HFFc6 (cell line): ENCODE results near the gene NEMP2. TPM values are rescaled to one million over a fixed set of nuclear protein-coding genes. Genes with fewer than 3 reads are reported as not detected.

Source experiments
- DNase-seq: peaks from one replicate; pipeline ENCODE4 v3.0.0-alpha.2; 2018
- H3K27ac Mint-ChIP-seq: 2 replicates; pipeline ENCODE4 v1.8.0; 2020; ENCODE audit warnings: mild to moderate bottlenecking, mixed read lengths
- H3K27me3 Mint-ChIP-seq: 2 replicates; pipeline ENCODE4 v1.8.0; 2021; ENCODE audit warnings: mild to moderate bottlenecking, moderate library complexity, mixed read lengths; ENCODE audit not compliant: insufficient read depth
- H3K36me3 Mint-ChIP-seq: 2 replicates; pipeline ENCODE4 v1.8.0; 2021; ENCODE audit warnings: low read depth, mixed read lengths
- H3K4me1 Mint-ChIP-seq: 2 replicates; pipeline ENCODE4 v1.8.0; 2020; ENCODE audit warnings: low read depth, mixed read lengths
- H3K4me3 Mint-ChIP-seq: 2 replicates; pipeline ENCODE4 v1.8.0; 2020; ENCODE audit warnings: mild to moderate bottlenecking, moderate library complexity, mixed read lengths
- H3K9me3 Mint-ChIP-seq: 2 replicates; pipeline ENCODE4 v1.8.0; 2020; ENCODE audit warnings: mild to moderate bottlenecking, mixed read lengths
- total RNA-seq, 6 experiments: library from RNA; stranded (reverse); fragmentation: NEBNext Ultra II Directional; extraction: Animal tissue kit (Norgen Biotek cat#: 25700); gene quantifications; 2 replicates in 1 of 6; 3 replicates in 5 of 6; pipeline ENCODE4 v1.2.3, GENCODE V29; 2021
- TF ChIP-seq, protein P1 (sequence below): fragments of 200-600 bp; sonication (generic); IDR thresholded peaks from 2 replicates; pipeline ENCODE4 v1.5.0; 2021; ENCODE audit warnings: antibody characterized with exemption, mild to moderate bottlenecking

The NEMP2 gene
- total RNA-seq, 6 experiments from 2014 or later: 1.5 to 7.4 (median 6.5) TPM

DNA sequence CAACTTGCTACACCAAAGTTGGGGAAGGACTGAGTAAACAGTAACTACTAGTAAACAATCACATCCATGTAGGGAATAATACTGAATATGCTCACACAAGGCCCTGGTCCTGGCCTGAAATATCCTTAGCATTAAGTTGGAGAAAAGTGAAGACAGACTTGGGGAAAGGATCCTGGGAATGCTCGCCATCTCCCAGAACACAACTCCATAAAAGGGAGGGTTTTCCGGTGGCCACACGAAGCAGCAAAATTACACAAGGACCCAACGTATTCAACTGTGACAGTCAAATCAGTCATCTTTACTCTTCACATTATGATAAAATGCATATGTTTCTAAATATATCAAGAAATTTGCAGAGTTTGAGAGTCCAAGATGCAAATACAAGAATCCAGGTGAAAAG lies 7.3 kb downstream of the NEMP2 start:
- no peaks in the 10 kb centered on the region for H3K36me3 Mint-ChIP-seq
- H3K4me3 Mint-ChIP-seq: no peak overlapping the region
- no peak overlapping the region for H3K27ac Mint-ChIP-seq
- peaks cover 2% of the 10 kb centered on the region; the same call in 1 of the 2 replicates for H3K27me3 Mint-ChIP-seq
- DNase-seq: no peak
- TF ChIP-seq, protein P1, sequence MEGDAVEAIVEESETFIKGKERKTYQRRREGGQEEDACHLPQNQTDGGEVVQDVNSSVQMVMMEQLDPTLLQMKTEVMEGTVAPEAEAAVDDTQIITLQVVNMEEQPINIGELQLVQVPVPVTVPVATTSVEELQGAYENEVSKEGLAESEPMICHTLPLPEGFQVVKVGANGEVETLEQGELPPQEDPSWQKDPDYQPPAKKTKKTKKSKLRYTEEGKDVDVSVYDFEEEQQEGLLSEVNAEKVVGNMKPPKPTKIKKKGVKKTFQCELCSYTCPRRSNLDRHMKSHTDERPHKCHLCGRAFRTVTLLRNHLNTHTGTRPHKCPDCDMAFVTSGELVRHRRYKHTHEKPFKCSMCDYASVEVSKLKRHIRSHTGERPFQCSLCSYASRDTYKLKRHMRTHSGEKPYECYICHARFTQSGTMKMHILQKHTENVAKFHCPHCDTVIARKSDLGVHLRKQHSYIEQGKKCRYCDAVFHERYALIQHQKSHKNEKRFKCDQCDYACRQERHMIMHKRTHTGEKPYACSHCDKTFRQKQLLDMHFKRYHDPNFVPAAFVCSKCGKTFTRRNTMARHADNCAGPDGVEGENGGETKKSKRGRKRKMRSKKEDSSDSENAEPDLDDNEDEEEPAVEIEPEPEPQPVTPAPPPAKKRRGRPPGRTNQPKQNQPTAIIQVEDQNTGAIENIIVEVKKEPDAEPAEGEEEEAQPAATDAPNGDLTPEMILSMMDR: no peak
- no peaks in the 10 kb centered on the region for H3K9me3 Mint-ChIP-seq
- H3K4me1 Mint-ChIP-seq: peaks cover 26% of the 10 kb centered on the region; the same call in 1 of the 2 replicates

DNA sequence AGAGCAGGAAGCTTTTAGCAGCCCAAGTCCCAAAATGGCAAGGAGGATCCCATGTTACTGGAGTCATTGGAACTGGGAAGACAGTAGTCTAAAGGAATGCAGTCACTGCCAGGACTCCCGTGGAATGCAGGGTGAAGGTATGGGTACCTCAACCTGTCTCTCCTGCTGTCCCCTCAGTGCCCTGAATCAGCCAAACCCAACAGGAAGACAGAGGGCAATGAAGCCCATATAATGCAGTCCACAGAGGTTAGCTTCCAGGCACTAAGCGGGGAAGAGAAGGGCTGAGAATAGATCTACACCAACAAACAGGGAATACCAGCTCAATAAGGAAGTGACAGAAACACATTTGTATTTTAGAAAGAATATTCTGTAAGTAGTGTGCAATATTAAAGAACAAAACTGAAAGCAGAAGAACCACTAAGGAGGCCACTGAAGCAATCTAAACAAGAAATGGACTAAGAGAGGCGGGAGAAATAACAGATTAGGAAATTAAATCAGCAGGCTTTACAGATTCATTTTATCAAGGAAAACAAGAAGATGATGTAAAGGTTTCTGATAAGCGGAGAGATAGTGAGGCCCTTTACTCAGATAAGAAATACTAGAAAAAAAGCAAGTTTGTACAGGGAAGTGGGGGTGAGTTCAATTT lies 8.3 kb downstream of the NEMP2 start:
- Mint-ChIP-seq H3K4me1 (peaks cover 21% of the 10 kb centered on the region; the same call in 1 of the 2 replicates), H3K27me3 (peaks cover 2% of the 10 kb centered on the region; the same call in 1 of the 2 replicates), H3K36me3 (no peaks in the 10 kb centered on the region), H3K4me3 (no peak overlapping the region), H3K27ac (no peak overlapping the region), H3K9me3 (no peaks in the 10 kb centered on the region)
- TF ChIP-seq, protein P1: no peak
- DNase-seq: no peak

DNA sequence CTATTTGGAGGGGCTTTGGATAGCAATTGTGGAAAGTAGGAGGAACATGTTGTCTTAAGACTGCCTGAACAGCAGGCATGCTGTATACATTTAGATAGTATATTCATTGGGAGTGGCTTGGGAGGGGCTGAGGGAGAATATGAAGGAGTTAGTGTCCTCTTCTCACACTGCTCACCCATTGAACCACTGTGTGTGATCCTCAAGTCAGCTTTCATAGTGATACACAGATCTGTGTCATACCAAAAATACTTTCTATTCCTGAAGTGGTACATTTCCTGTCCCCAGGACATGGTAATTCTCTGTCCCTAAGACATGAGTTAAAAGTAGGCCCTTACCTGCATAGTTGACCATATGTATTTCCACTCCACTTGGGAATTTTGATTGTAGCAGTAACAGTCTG lies 9.6 kb downstream of the NEMP2 start:
- Mint-ChIP-seq H3K4me3 (no peak overlapping the region), H3K27me3 (peaks cover 2% of the 10 kb centered on the region; the same call in 1 of the 2 replicates), H3K36me3 (no peaks in the 10 kb centered on the region), H3K27ac (no peak overlapping the region), H3K4me1 (peaks cover 12% of the 10 kb centered on the region; the same call in 1 of the 2 replicates), H3K9me3 (no peaks in the 10 kb centered on the region)
- DNase-seq: no peak
- TF ChIP-seq, protein P1: no peak

DNA sequence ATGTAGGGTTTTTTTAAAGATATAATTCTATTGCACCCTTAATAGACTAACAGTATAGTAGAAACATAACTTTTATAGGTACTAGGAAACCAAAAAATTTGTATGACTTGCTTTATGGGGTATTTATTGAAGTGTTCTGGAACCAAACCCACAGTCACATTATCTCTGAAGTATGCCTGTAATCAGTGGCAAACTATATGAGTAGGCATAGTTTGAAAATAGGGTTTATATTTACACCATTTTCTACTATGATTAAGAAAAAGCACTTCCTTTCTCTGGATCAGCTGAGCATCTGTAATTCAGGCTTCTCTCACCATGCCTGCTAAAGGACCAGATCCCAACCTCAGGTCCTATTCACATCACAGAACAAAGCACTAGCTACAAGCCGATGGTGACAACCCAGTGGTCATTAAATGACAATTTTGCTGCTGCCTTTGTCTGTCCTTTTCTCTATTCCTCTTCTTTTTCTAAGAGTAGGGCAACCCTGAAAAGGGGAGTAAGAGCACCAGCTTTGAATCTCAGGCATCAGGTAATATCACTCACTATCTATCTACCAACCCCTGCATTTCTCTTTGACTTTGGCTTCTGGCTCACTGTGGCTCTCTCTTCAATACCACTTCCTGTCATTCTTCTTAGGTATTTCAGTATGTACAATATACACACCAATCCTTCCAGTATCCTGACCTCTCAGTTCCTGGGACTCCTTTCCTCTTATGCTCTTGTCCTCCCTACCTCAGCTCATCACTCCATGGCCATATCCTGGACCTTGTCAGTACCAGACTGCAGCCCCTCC lies 14.4 kb downstream of the NEMP2 start:
- no peak overlapping the region for H3K27ac Mint-ChIP-seq
- H3K36me3 Mint-ChIP-seq: no peaks in the 10 kb centered on the region
- no peak overlapping the region for H3K4me3 Mint-ChIP-seq
- H3K4me1 Mint-ChIP-seq: no peaks in the 10 kb centered on the region
- H3K9me3 Mint-ChIP-seq: no peaks in the 10 kb centered on the region
- TF ChIP-seq, protein P1: no peak
- no peaks in the 10 kb centered on the region for H3K27me3 Mint-ChIP-seq
- no peak for DNase-seq

DNA sequence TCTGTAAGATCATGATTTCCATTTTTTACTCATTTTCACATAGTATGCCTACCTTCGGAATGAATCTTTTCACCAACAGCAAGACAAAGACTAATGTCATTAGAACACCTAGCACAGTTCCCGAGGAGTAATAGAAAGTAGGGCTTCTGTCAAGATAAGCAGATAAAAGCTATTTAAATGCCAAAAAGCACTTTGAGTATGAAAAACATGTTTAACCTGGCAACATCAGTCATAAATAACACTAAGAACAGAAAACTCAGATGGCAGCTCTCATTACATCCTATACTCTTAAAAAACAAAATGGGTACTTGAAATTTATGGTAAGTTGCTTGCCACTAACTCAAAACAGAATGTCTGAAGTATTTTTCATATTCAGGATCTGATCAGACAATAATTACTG lies 17.1 kb downstream of the NEMP2 start:
- Mint-ChIP-seq H3K36me3 (no peaks in the 10 kb centered on the region), H3K9me3 (no peaks in the 10 kb centered on the region), H3K4me3 (no peak overlapping the region), H3K4me1 (no peaks in the 10 kb centered on the region), H3K27ac (no peak overlapping the region), H3K27me3 (no peaks in the 10 kb centered on the region)
- DNase-seq: no peak
- TF ChIP-seq, protein P1: no peak
